ENCODE data around the gene SLC25A42.

Gene SLC25A42

GRCh38 chr19:19155495-19156219 is 91.9 kb downstream of the SLC25A42 start:
- Histone ChIP-seq H3K4me3 (ENCODE audit: severe bottlenecking) (no peak overlapping the region), H3K9me3 (ENCODE audit: severe bottlenecking) (no peaks in the 10 kb centered on the region), H3K27ac (ENCODE audit: poor library complexity, severe bottlenecking) (no peak overlapping the region), H3K36me3 (ENCODE audit: low read depth) (no peaks in the 10 kb centered on the region; the same call in 1 of the 2 replicates), H3K4me1 (ENCODE audit: insufficient read depth, poor library complexity, severe bottlenecking) (no peaks in the 10 kb centered on the region), H3K27me3 (ENCODE audit: insufficient read depth, poor library complexity, severe bottlenecking) (no peaks in the 10 kb centered on the region)
- ATAC-seq (ENCODE audit: low read depth) (no peak), DNase-seq (ENCODE audit: low spot score) (no peak)
- TF ChIP-seq CTCF (IDR thresholded peaks at IDR 0.05; ENCODE audit: poor library complexity, severe bottlenecking), result no peak

- Histone ChIP-seq H3K4me3 (ENCODE audit: severe bottlenecking) (no peak overlapping the region), H3K27ac (ENCODE audit: poor library complexity, severe bottlenecking) (no peak overlapping the region), H3K4me1 (ENCODE audit: insufficient read depth, poor library complexity, severe bottlenecking) (no peaks in the 10 kb centered on the region), H3K27me3 (ENCODE audit: insufficient read depth, poor library complexity, severe bottlenecking) (no peaks in the 10 kb centered on the region), H3K9me3 (ENCODE audit: severe bottlenecking) (no peaks in the 10 kb centered on the region), H3K36me3 (ENCODE audit: low read depth) (no peaks in the 10 kb centered on the region; the same call in 1 of the 2 replicates)
- no peak for TF ChIP-seq CTCF (IDR thresholded peaks at IDR 0.05; ENCODE audit: poor library complexity, severe bottlenecking)
- DNase-seq (ENCODE audit: low spot score) (no peak), ATAC-seq (ENCODE audit: low read depth) (no peak)
Observed at GRCh38 chr19:19157808-19158207, 94.0 kb downstream of the SLC25A42 start.

GRCh38 chr19:19159534-19159933 is 95.7 kb downstream of the SLC25A42 start:
- H3K4me3 ChIP-seq (ENCODE audit: severe bottlenecking), result no peak overlapping the region
- H3K27ac ChIP-seq (ENCODE audit: poor library complexity, severe bottlenecking), result no peak overlapping the region
- H3K4me1 ChIP-seq (ENCODE audit: insufficient read depth, poor library complexity, severe bottlenecking), result no peaks in the 10 kb centered on the region
- no peaks in the 10 kb centered on the region for H3K27me3 ChIP-seq (ENCODE audit: insufficient read depth, poor library complexity, severe bottlenecking)
- no peaks in the 10 kb centered on the region for H3K9me3 ChIP-seq (ENCODE audit: severe bottlenecking)
- ATAC-seq (ENCODE audit: low read depth) (no peak), DNase-seq (ENCODE audit: low spot score) (no peak)
- no peak for TF ChIP-seq CTCF (IDR thresholded peaks at IDR 0.05; ENCODE audit: poor library complexity, severe bottlenecking)
- H3K36me3 ChIP-seq (ENCODE audit: low read depth), result no peaks in the 10 kb centered on the region; the same call in 1 of the 2 replicates

- H3K4me1 ChIP-seq (ENCODE audit: insufficient read depth, poor library complexity, severe bottlenecking), result no peaks in the 10 kb centered on the region
- no peak for DNase-seq (ENCODE audit: low spot score)
Observed at GRCh38 chr19:19160461-19161035, 96.8 kb downstream of the SLC25A42 start.

More at GRCh38 chr19:19160461-19161035, 96.8 kb downstream of the SLC25A42 start:
- TF ChIP-seq CTCF (IDR thresholded peaks at IDR 0.05; ENCODE audit: poor library complexity, severe bottlenecking), result no peak
- Histone ChIP-seq H3K36me3 (ENCODE audit: low read depth) (no peaks in the 10 kb centered on the region; the same call in 1 of the 2 replicates), H3K4me3 (ENCODE audit: severe bottlenecking) (no peak overlapping the region), H3K27ac (ENCODE audit: poor library complexity, severe bottlenecking) (no peak overlapping the region), H3K27me3 (ENCODE audit: insufficient read depth, poor library complexity, severe bottlenecking) (no peaks in the 10 kb centered on the region), H3K9me3 (ENCODE audit: severe bottlenecking) (no peaks in the 10 kb centered on the region)
- no peak for ATAC-seq (ENCODE audit: low read depth)

Data from RWPE2 (cell line).